Stimulated activated CD4-positive, alpha-beta T cell treated with anti-CD3 and anti-CD28 coated beads, Interleukin-12 subunit alpha, Interleukin-12 subunit beta, amount 100 ng/mL, for 4 hours (primary cell): ENCODE data around the gene RSPO3.
"Not testable (repeated sequence)": the region's sequence is repeated elsewhere in the genome, so short reads cannot be mapped to it uniquely, and the experiment has no call there.

Source experiments
- DNase-seq: peaks from one replicate; pipeline ENCODE4 v3.0.0-alpha.2; 2020

The RSPO3 gene

GRCh38 chr6:127207591-127208120 is 89.2 kb downstream of the RSPO3 start:
- no peak for DNase-seq

GRCh38 chr6:127210725-127211124 is 92.3 kb downstream of the RSPO3 start:
- DNase-seq = no peak

GRCh38 chr6:127212376-127212775 is 93.9 kb downstream of the RSPO3 start:
- DNase-seq = no peak

GRCh38 chr6:127214032-127214431 is 95.6 kb downstream of the RSPO3 start:
- not testable (repeated sequence) for DNase-seq

- DNase-seq = not testable (repeated sequence)
Measured at GRCh38 chr6:127214531-127214930, 96.1 kb downstream of the RSPO3 start.

- DNase-seq = no peak
Measured at GRCh38 chr6:127215931-127216330, 97.5 kb downstream of the RSPO3 start.

- DNase-seq = no peak
Measured at GRCh38 chr6:127216810-127217789, 98.6 kb downstream of the RSPO3 start.

- DNase-seq = no peak
Measured at GRCh38 chr6:127219869-127220268, 101.4 kb downstream of the RSPO3 start.

- DNase-seq = no peak
Measured at GRCh38 chr6:127221201-127221600, 102.7 kb downstream of the RSPO3 start.

- no peak for DNase-seq
Measured at GRCh38 chr6:127222418-127222817, 103.9 kb downstream of the RSPO3 start.

GRCh38 chr6:127225497-127225896 is 107.0 kb downstream of the RSPO3 start:
- no peak for DNase-seq

GRCh38 chr6:127233819-127234218 is 115.3 kb downstream of the RSPO3 start:
- not testable (repeated sequence) for DNase-seq

- DNase-seq = no peak
Measured at GRCh38 chr6:127243501-127243900, 125.0 kb downstream of the RSPO3 start.
